DMS79 treated with DMSO at 0.1 percent for 48 hours (cell line): ENCODE results near the gene JPH3.

Source experiments
- DNase-seq: peaks from one replicate; lab custom pipeline; 2025; lab: John Stamatoyannopoulos, UW

Gene JPH3

GRCh38 chr16:87626905-87627304 lies 24.6 kb downstream of the JPH3 start:
- DNase-seq = no peak

- no peak for DNase-seq
Observed at GRCh38 chr16:87627542-87628245, 25.4 kb downstream of the JPH3 start.

GRCh38 chr16:87628246-87628923 lies 26.1 kb downstream of the JPH3 start:
- no peak for DNase-seq

- DNase-seq = peak; percentile 49
Observed at GRCh38 chr16:87628940-87629339, 26.6 kb downstream of the JPH3 start.

- no peak for DNase-seq
Observed at GRCh38 chr16:87631067-87631466, 28.8 kb downstream of the JPH3 start.

- no peak for DNase-seq
Observed at GRCh38 chr16:87634411-87634810, 32.1 kb downstream of the JPH3 start.

- peak; percentile 43 for DNase-seq
Observed at GRCh38 chr16:87635541-87636049, 33.3 kb downstream of the JPH3 start.

GRCh38 chr16:87636050-87636684 lies 33.9 kb downstream of the JPH3 start:
- DNase-seq = peak; percentile 85

GRCh38 chr16:87636741-87637140 lies 34.4 kb downstream of the JPH3 start:
- DNase-seq = no peak

- no peak for DNase-seq
Observed at GRCh38 chr16:87637357-87637756, 35.0 kb downstream of the JPH3 start.

- no peak for DNase-seq
Observed at GRCh38 chr16:87638736-87639135, 36.4 kb downstream of the JPH3 start.

- DNase-seq = no peak
Observed at GRCh38 chr16:87641721-87642120, 39.4 kb downstream of the JPH3 start.

GRCh38 chr16:87642491-87642890 lies 40.2 kb downstream of the JPH3 start:
- no peak for DNase-seq

GRCh38 chr16:87644186-87644585 lies 41.9 kb downstream of the JPH3 start:
- no peak for DNase-seq

- no peak for DNase-seq
Observed at GRCh38 chr16:87644596-87644995, 42.3 kb downstream of the JPH3 start.

- no peak for DNase-seq
Observed at GRCh38 chr16:87645802-87646201, 43.5 kb downstream of the JPH3 start.

GRCh38 chr16:87647431-87648185 lies 45.3 kb downstream of the JPH3 start:
- DNase-seq = no peak

- no peak for DNase-seq
Observed at GRCh38 chr16:87648236-87648635, 45.9 kb downstream of the JPH3 start.

GRCh38 chr16:87648698-87649487 lies 46.6 kb downstream of the JPH3 start:
- no peak for DNase-seq

GRCh38 chr16:87652386-87652785 lies 50.1 kb downstream of the JPH3 start:
- DNase-seq = no peak

- no peak for DNase-seq
Observed at GRCh38 chr16:87652799-87653198, 50.5 kb downstream of the JPH3 start.
